Osteoblast (primary cell): Measurements from ENCODE around the gene PLXNA2. TPM values are rescaled to one million over a fixed set of nuclear protein-coding genes. Genes with fewer than 3 reads are reported as not detected.

Experiments
- DNase-seq: peaks from one replicate; pipeline ENCODE4 v3.0.0; 2011; ENCODE audit warnings: low spot score, mixed read lengths; ENCODE audit not compliant: insufficient read length; ENCODE audit errors: missing footprints
- H2AFZ ChIP-seq: 2 replicates; pipeline ENCODE4 v1.6.0; 2011; ENCODE audit warnings: mild to moderate bottlenecking, low read length
- H3K27ac ChIP-seq: 2 replicates; pipeline ENCODE4 v1.5.1; 2011; ENCODE audit warnings: mild to moderate bottlenecking, low read depth, low read length, moderate library complexity
- H3K27me3 ChIP-seq: 2 replicates; pipeline ENCODE4 v1.6.0; 2012; ENCODE audit warnings: mild to moderate bottlenecking, control low read depth, inconsistent platforms, low read length, moderate library complexity; ENCODE audit not compliant: insufficient read depth
- H3K36me3 ChIP-seq: 2 replicates; pipeline ENCODE4 v1.5.1; 2011; ENCODE audit warnings: mild to moderate bottlenecking, low read length, control low read depth, moderate library complexity; ENCODE audit not compliant: insufficient read depth
- H3K4me1 ChIP-seq: 2 replicates; pipeline ENCODE4 v1.5.1; 2011; ENCODE audit warnings: mild to moderate bottlenecking, low read length, control low read depth, moderate library complexity; ENCODE audit not compliant: insufficient read depth
- H3K4me2 ChIP-seq: 2 replicates; pipeline ENCODE4 v1.6.0; 2011; ENCODE audit warnings: mild to moderate bottlenecking, low read length; ENCODE audit not compliant: insufficient read depth
- H3K4me3 ChIP-seq: fragments of 200-600 bp; sonication (generic); 3 replicates; pipeline ENCODE4 v1.5.1; 2012; ENCODE audit warnings: mild to moderate bottlenecking, low read length, inconsistent platforms; ENCODE audit not compliant: insufficient read depth
- H3K79me2 ChIP-seq: 2 replicates; pipeline ENCODE4 v1.6.0; 2012; ENCODE audit warnings: mild to moderate bottlenecking, low read length, control low read depth, inconsistent platforms; ENCODE audit not compliant: insufficient read depth
- H3K9me3 ChIP-seq: 2 replicates; pipeline ENCODE4 v1.5.1; 2011; ENCODE audit warnings: low read depth, low read length, control low read depth
- H4K20me1 ChIP-seq: 2 replicates; pipeline ENCODE4 v1.6.0; 2012; ENCODE audit warnings: mild to moderate bottlenecking, low read length, control low read depth; ENCODE audit not compliant: insufficient read depth
- total RNA-seq: library from RNA; depleted of rRNA; stranded (reverse); fragments of >200 nt; gene quantifications from 2 replicates; pipeline ENCODE4 v1.2.3, GENCODE V29; 2012
- TF ChIP-seq, protein P1 (sequence below): IDR thresholded peaks from 2 replicates; pipeline ENCODE4 v1.5.1; 2011; ENCODE audit warnings: mild to moderate bottlenecking, low read depth, low read length, moderate library complexity; ENCODE audit errors: extremely low read depth

The PLXNA2 gene
- total RNA-seq, 1 donor, result 3.3 TPM

DNA sequence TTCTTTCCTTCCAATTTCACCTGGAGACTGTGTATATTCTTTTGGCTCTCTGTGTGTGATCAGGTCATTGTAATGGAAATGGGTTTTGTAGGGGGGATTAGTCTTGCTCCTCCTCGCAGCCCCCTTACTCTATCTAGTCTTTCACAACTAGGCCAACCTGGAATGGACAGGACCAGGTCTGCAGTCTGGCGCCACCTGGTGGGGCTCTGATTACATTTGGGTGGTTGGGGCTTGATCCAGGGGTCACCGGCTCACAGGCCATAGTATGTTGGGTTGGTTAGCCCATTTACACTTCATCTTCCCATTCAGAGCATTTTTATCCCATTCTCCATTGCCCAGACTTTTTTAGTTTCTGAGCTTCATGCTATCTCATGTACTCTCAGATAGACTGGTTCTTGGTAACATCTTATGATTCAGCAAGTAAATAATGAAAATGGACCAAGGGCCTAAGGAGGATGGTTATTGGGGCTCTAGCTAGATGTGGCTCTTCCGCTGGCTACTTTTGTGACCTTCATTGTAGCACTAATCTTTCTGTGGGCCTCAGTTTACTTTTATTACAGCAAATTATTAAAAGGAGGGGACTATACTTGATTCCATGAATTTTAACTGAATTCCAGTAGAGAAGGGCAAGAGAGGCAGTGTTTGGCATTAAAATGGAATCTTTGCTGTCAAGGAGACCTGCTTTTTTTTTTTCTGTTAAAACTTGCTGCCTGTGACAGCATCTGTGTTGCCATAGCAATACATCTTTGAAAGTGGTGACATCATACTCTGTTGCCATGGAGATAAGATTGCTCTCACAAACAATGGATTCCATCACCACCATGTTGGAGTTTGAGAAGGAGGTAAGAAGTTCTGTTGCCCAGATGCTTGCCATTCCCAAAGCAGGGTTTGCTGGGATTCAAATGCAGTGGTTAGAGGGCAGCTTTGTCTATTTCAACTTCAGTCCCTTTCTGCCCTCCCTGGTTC is 150.1 kb downstream of the PLXNA2 start:
- H3K27ac ChIP-seq, result no peak overlapping the region
- H2AFZ ChIP-seq, result no peak overlapping the region
- no peak for DNase-seq
- peaks cover 5% of the 10 kb centered on the region for H3K4me1 ChIP-seq
- H3K36me3 ChIP-seq, result peaks cover 3% of the 10 kb centered on the region
- TF ChIP-seq, protein P1, sequence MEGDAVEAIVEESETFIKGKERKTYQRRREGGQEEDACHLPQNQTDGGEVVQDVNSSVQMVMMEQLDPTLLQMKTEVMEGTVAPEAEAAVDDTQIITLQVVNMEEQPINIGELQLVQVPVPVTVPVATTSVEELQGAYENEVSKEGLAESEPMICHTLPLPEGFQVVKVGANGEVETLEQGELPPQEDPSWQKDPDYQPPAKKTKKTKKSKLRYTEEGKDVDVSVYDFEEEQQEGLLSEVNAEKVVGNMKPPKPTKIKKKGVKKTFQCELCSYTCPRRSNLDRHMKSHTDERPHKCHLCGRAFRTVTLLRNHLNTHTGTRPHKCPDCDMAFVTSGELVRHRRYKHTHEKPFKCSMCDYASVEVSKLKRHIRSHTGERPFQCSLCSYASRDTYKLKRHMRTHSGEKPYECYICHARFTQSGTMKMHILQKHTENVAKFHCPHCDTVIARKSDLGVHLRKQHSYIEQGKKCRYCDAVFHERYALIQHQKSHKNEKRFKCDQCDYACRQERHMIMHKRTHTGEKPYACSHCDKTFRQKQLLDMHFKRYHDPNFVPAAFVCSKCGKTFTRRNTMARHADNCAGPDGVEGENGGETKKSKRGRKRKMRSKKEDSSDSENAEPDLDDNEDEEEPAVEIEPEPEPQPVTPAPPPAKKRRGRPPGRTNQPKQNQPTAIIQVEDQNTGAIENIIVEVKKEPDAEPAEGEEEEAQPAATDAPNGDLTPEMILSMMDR, result peak; percentile 88
- H3K79me2 ChIP-seq, result no peaks in the 10 kb centered on the region
- H3K4me3 ChIP-seq, result no peak overlapping the region
- no peaks in the 10 kb centered on the region for H3K27me3 ChIP-seq
- H4K20me1 ChIP-seq, result no peaks in the 10 kb centered on the region
- no peak overlapping the region for H3K4me2 ChIP-seq
- H3K9me3 ChIP-seq, result no peaks in the 10 kb centered on the region

DNA sequence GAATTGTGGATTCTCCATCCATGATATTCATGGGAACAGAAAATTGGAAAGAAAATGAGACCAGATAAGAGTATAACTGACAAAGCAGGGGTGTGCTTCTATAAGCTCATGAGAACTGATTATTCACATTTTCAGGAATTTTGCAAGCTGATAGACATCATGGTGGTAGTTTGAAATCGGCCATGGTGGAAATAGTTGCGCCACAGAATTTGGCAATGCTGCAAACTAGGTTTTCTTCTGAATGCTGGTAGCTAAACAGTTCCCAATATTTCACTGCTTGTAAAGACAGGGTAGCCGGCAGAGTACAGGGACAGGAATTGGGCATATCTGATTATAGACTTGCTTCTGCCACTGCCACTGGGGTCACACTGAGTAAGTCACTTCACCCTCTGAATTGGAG is 151.1 kb downstream of the PLXNA2 start:
- no peak overlapping the region for H3K4me3 ChIP-seq
- peaks cover 3% of the 10 kb centered on the region for H3K36me3 ChIP-seq
- no peak overlapping the region for H3K4me2 ChIP-seq
- no peaks in the 10 kb centered on the region for H3K9me3 ChIP-seq
- no peaks in the 10 kb centered on the region for H3K27me3 ChIP-seq
- peaks cover 5% of the 10 kb centered on the region for H3K4me1 ChIP-seq
- no peak overlapping the region for H2AFZ ChIP-seq
- TF ChIP-seq, protein P1, result no peak
- DNase-seq, result no peak
- no peaks in the 10 kb centered on the region for H3K79me2 ChIP-seq
- no peaks in the 10 kb centered on the region for H4K20me1 ChIP-seq
- H3K27ac ChIP-seq, result no peak overlapping the region

DNA sequence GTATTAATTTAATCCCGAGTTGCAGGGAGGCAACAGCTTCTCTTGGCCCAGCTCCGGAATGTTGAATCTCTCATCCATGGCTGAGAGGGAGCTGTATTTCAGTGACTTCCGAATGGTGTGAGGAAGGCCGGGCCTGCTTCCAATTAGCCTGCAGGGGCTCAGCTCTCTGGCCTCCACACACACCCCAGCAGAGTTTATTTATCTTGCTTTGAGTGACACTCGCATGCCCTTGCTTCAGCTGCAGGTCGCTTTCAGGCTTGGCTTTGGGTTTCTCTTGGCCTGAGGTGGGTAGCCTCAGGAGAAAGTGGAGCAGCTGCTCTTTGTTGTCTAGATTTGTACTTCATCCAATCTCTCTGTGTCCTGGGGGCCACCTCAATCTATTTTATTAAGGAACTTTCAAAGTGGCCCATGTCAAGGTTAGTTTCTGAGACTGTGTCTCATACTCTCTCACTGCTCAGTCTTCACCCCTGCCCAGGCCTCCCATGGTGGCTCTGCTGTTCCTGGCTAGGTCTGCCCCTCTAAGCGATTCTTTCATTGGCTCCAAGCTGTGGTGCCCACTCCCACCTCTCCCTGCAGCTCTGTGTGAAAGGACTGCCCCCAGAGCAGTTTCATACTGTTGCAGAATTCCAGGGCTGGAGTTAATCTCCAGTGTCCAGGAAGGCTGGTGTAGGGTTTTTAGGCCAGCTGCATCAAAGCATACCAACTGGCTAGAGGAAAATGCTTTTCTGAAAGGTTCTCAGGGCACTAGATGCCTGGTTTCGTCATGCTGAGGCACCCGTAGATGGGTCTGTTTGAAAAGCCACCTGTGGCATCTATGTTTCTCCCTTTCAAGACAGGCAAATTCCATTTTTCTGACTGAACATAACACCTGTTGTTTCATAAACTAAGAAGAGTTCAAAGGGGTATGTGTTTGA is 153.5 kb downstream of the PLXNA2 start:
- Histone ChIP-seq H3K36me3 (peaks cover 3% of the 10 kb centered on the region), H3K27ac (no peak overlapping the region), H4K20me1 (no peaks in the 10 kb centered on the region), H2AFZ (peak overlapping the region; percentile 36), H3K4me1 (peaks cover 19% of the 10 kb centered on the region), H3K27me3 (no peaks in the 10 kb centered on the region), H3K4me2 (peak overlapping the region; percentile 14), H3K79me2 (no peaks in the 10 kb centered on the region), H3K9me3 (no peaks in the 10 kb centered on the region), H3K4me3 (no peak overlapping the region)
- DNase-seq, result no peak
- TF ChIP-seq, protein P1, result no peak
